HL-60 (cell line): ENCODE data around the gene TRAP1.

Experiments used
- DNase-seq, 2 experiments: peaks; one replicate each; pipeline ENCODE4 v3.0.0-alpha.2; 2010 to 2020; ENCODE audit warnings: low read depth in 1 of 2, low spot score in 1 of 2
- H3K27ac ChIP-seq: fragments of 250-450 bp; sonication (Bioruptor Pico); replicated peaks from 2 replicates; pipeline ENCODE4 v1.5.1; 2020; ENCODE audit warnings: mild to moderate bottlenecking, moderate library complexity
- H3K27me3 ChIP-seq: fragments of 250-450 bp; sonication (Bioruptor Pico); 2 replicates; pipeline ENCODE4 v1.5.1; 2021; ENCODE audit warnings: mild to moderate bottlenecking, moderate library complexity; ENCODE audit not compliant: insufficient read depth, poor library complexity, severe bottlenecking
- H3K4me3 ChIP-seq: replicated peaks from 2 replicates; pipeline ENCODE4 v1.5.1; 2011; ENCODE audit warnings: mild to moderate bottlenecking, control low read depth, low read length; ENCODE audit not compliant: insufficient read depth
- CTCF ChIP-seq: IDR thresholded peaks from one replicate; pipeline ENCODE4 v1.5.1; 2011; ENCODE audit warnings: low read length, control low read depth, inconsistent platforms; ENCODE audit not compliant: insufficient read depth
- GABPA ChIP-seq: IDR thresholded peaks from 2 replicates; pipeline ENCODE4 v1.6.1; 2012; ENCODE audit warnings: low read depth
- POLR2AphosphoS5 ChIP-seq: IDR thresholded peaks from 2 replicates; pipeline ENCODE4 v1.6.1; 2012; ENCODE audit warnings: low read depth
- REST ChIP-seq: IDR thresholded peaks from 2 replicates; pipeline ENCODE4 v1.6.1; 2012; ENCODE audit warnings: low read depth; ENCODE audit not compliant: insufficient replicate concordance
- SPI1 ChIP-seq: IDR thresholded peaks from 2 replicates; pipeline ENCODE4 v1.6.1; 2012; ENCODE audit warnings: low read depth, mild to moderate bottlenecking, borderline replicate concordance

The TRAP1 gene

GRCh38 chr16:3651461-3652372 lies 65.6 kb downstream of the TRAP1 start:
- Histone ChIP-seq H3K27me3 (no peaks in the 10 kb centered on the region), H3K4me3 (no peak overlapping the region), H3K27ac (no peak overlapping the region)
- no peak for DNase-seq
- TF ChIP-seq SPI1: no peak
- TF ChIP-seq POLR2AphosphoS5: no peak
- TF ChIP-seq REST: no peak
- no peak for TF ChIP-seq CTCF
- TF ChIP-seq GABPA: no peak

GRCh38 chr16:3650631-3651265 lies 66.6 kb downstream of the TRAP1 start:
- H3K4me3 ChIP-seq: no peak overlapping the region
- no peak for DNase-seq
- H3K27me3 ChIP-seq: no peaks in the 10 kb centered on the region
- no peak overlapping the region for H3K27ac ChIP-seq
- TF ChIP-seq POLR2AphosphoS5 (no peak), SPI1 (no peak), CTCF (no peak), REST (no peak), GABPA (no peak)

- no peak overlapping the region for H3K27ac ChIP-seq
- DNase-seq: no peak
- no peaks in the 10 kb centered on the region for H3K27me3 ChIP-seq
- H3K4me3 ChIP-seq: no peak overlapping the region
- TF ChIP-seq POLR2AphosphoS5 (no peak), SPI1 (no peak), CTCF (no peak), GABPA (no peak), REST (no peak)
These were observed 70.9 kb downstream of the TRAP1 start for GRCh38 chr16:3646348-3646920.
